Measurements from ENCODE around the gene ESPL1.

The ESPL1 gene

DNA sequence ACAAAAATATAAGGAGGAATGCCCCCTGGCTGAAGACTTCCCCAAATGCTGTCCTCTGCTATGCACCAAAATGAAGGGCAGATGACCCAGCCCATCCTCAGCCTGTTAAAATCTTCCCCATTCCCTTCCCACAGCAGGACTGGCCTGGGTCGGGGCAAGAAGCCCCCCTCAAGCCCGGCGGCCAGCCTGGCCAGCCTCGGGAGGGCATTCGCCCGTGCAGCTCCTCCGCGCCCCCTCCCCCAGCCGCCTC lies 36.5 kb upstream of the ESPL1 start:
- no peak for DNase-seq (ENCODE audit: low read depth in 2 of 2)

DNA sequence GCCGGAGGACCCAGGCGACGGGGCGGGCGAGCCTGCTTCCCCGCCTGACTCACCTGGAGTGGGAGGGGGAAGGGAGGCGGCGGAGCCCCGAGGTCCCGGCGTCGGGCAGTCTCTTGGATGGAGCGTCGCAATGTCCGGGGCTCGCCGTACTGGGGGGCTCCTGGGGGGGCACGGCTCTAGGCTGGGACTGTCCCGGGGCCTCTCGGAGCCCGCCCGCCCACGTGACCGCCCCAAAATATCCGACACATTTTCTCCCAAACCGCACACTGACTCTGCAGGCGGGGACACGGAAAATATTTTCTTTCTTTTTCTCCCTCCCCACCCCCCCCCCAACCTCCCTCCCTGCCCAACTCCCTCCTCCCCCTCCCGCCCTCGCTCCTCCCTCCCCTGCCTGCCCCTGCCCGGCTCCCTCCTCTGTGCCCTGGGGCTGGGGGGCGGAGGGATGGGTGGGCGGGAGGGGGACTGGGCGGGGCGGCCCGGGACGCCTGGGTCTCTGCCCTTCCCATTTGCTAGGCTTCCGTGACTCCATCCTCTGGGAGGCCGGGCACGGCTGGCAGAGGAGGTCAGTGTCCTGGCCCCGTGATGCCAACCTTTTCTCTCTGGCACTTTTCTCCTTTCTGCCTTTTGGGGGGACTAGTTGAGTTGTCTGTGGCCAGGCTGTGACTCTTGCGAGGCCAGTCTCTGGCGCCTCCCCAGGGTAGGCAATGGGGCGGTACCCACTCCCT lies 36.0 kb upstream of the ESPL1 start, which contains the start of gene RARG:
TSS of gene RARG (minus strand) at position 289 of the 725 bp plus-strand sequence. CDS start 4,664 bp downstream, outside the sequence.
- no peak for DNase-seq (ENCODE audit: low read depth in 2 of 2)

DNA sequence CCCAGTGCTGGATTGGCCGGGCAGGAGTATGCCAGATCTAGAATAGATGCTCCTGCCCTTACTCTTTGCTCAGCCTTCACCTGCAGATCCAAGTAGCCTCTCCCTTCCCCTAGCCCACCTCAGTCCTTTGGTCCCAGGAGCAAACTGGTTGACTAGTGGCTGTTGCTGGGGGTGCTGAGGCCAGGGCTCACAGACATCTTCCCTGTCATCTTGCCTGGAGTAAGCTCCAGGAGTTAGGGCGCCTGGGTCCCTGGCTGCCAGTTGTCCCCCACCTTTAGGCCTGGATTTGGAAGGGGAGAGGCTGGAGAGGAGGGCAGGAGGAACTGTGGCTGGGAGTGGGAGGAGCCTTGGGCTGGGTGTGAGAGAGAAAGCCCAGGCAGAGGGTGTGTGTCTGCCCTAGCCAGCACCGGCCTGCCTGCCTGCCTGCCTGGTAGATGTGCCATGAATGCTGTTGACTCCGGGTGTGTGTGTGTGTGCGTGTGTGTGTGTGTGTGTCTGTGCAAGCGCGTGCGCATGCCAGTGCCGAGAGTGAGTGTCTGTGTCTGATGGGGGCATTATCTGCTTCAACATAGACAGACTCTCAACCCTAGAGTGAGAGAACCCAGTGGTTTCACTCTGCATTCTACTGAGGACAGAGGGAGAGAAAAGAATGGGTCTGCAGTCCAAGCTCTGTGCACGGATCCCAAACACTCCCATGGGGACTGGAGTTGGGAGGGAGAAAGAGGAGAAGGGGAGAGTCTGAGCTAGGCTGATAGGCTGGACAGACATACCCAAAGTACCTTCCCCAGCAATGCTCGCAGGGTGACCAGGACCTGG lies 35.2 kb upstream of the ESPL1 start:
- no peak for DNase-seq (ENCODE audit: low read depth in 2 of 2)

DNA sequence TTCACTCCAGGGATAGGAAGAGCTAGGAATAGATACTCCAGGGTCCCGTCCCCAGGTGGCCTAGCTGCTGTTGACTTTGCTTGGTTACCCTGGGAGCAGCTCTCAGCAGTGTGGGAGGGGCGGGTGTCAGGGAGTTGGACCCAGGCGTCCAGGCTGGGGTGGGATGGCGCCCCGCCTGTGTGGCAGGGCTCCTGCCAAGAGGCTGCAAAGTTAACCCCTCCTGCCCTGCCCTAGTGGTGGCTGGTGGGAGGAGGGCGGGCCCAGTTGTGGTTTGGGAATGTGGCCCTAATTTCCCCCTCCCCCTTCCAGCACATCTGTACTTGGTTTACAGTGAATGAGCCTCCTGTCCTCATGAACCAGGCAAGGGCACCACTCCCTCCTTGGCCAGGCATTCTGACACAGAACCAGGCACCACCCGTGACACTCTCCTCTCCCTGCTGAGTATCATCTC lies 34.4 kb upstream of the ESPL1 start:
- no peak for DNase-seq (ENCODE audit: low read depth in 2 of 2)

DNA sequence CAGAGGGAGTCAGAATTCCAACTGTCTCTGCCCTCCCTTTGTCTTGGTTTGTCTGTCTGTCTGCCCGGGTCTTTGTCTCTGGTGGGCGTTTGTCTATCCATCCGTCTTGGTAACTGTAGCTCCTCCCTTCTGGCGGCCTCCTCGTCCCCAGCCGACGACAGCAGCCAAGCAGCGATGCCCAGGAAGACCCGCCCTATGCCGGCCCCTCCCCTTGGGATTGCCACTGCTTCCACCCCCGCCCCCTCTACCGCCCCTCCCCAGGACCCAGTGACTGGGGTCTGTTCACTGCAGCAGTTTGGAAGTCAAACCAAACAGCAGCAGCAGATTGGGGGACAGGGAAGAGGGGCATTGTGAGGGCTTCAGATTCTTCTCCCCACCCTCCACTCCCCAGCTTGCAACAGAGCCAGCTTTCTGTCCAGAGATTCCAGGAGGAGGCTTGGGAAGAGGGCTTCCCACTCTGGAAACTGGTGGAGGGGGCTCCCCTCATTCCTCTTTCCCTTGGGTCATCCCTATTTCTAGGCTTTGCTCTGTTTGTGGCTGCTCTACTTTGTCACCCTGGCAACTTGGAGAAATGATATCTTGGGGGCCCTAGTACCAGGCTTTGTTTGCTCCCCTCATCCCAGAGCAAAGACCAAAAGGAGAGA lies 33.7 kb upstream of the ESPL1 start:
- no peak for DNase-seq (ENCODE audit: low read depth in 2 of 2)

DNA sequence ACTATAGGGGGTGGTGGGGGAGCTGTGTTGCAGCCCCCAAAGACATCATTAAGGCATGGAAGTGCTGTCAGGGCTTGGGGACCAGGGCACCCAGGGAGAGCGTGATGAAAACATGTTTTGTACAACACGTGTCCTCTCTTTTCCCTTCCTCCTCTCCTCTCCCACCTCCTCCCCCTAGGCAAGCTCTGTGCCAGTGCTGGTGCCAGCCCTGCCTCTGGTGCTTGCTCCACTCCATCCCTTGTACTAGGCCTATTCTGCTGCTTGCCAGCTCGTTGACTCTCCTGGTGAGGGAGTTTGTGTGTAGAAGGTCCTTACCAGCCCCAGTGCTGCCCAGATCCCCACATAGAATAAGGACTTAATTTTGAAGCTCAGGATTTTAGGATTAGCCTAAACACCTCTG lies 32.9 kb upstream of the ESPL1 start:
- no peak for DNase-seq (ENCODE audit: low read depth in 2 of 2)

DNA sequence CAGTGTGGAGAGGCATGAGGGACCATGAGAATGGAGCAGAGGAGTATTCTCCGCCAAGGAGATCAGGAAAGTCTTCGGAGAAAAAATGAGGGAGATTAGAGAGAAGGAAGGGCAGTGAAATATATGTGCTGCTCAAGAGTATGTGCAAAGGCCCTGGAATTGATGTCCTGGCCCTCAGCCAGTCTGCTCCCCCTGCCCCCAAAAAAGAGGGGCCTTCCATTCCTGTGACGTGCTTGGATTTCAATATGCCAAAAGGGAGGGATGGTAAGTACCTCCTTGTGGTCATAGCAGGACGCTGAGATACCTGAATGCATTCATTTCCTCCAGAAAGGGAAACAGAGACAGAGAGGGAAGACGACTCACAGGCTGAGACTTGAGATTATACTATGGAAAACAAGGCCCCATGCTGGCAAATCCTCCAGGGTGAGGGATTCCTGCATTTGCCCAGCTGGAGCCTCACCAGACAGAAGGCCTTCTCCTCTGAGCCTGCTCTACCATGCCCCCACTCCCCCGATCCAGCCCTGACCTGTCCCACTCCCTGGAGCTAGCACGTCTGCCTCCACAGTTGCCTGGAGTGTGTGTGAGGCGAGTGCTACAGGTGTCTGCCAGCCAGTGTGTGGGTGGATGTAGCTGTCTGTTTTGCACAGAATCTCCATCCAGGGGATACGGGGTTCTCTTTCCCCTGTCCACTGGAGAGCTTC lies 32.2 kb upstream of the ESPL1 start:
- DNase-seq (ENCODE audit: low read depth in 2 of 2) = no peak

DNA sequence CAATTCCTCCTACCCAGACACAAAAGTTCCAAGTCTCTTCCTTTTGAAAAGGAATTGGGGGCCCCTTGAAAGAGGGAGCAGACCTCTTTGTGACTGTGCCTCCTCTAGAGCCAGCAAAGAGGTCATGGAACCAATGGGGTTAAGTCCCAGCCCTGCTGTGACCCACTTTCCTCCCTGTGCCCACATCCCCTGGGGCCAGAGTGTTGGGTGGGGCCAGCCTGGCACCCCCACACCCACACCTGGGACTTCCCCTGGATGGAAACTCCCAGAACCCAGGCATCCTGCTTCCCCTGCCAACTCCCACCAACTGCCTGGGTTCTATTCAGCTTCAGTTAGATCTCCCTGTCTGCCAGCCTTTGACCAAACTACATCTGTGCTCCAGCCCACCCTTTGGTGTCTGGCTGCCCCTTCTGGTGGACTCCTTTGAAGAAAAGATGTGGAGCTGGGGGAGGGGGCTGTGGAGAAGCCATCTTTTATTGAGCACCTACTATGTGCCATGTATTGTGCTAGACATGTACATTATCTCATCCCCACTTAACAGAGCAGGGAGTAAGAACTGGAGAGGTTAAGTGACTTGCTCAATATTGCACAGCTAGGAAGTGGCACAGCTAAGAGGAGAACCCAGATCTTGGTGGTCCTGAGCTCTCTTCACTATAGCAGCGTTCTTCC lies 31.5 kb upstream of the ESPL1 start:
- no peak for DNase-seq (ENCODE audit: low read depth in 2 of 2)

DNA sequence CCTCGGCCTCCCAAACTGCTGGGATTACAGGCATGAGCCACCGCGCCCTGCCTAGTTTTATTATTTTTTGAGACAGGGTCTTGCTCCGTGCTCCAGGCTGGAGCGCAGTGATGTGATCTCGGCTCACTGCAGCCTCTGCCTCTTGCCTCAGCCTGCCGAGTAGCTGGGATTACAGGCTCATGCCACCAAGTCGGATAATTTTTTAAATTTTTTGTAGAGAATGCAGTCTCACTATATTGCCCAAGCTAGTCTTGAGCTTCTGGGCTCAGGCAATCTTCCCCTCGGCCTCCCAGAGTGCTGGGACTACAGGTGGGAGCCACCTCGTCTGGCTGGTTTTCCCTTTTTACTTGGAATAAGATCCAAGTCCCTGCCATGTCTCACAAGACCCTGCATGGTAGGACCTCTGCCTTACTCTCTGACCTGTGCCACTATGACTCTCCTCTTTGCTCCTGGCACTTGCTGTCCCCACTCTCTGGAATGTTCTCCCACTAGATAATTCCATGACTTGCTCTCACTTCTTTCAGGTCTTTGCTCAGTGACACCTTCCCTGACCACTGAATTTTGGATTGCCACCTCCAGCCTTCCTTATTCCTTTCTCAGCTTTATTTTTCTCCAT lies 28.3 kb upstream of the ESPL1 start:
- no peak for DNase-seq (ENCODE audit: low read depth in 2 of 2)

DNA sequence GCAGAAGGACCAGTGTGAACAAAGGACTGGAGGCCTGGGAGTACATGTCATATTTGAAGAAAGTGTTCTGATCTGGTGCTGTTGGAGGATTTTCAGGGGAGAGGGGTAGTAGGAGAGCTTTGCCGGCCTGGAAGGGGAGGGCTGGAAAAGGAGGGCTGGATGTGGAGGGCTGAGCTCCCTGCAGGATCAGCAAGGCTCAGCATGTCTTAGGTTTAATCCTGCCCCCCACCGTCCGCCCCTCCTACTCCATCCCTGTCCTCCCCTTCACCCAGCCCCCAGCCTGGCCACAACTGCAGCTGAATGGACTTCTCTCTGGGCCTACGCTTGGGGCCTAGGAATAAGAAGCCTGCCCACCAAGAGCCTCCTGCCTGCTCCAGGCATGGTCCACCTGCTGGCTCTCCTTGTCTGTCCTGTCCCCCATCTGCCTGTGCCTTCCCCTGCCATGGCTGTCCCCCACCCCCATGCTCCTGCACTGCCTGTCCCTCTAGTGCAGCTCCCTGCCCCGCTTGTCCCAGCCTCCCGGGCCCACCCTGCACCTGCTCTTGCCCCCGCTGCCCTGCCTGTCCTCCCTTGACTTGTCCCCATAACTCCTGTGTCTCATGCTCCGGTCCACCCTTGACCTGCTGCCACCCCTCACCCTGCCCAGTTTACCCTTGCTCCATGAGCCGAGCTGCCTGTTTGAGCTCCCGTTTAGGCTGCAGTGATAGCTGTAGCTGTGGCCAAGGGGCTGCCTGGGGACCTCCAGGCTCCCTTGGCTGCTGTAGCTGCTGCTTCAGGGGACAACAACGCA lies 26.3 kb upstream of the ESPL1 start:
- DNase-seq (ENCODE audit: low read depth in 2 of 2) = no peak

DNA sequence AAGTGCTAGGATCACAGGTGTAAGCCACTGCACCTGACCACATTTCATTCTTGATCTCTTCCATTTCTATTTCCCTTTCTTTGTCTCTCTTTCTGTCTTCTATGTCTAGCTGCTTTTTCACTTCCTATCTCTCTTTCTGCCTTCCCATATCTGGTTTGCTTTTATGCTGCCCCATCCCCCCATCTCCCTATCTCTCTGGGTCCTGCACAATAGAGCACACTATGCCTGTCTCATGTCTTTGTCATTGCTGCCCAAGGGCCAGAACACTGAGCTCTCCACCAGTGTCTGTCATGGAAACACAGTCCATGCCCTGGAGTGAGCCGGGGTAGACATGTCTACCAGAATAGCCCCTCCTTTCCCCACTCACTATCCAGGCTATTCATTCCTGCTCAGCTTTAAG lies 23.8 kb upstream of the ESPL1 start:
- DNase-seq (ENCODE audit: low read depth in 2 of 2) = no peak

DNA sequence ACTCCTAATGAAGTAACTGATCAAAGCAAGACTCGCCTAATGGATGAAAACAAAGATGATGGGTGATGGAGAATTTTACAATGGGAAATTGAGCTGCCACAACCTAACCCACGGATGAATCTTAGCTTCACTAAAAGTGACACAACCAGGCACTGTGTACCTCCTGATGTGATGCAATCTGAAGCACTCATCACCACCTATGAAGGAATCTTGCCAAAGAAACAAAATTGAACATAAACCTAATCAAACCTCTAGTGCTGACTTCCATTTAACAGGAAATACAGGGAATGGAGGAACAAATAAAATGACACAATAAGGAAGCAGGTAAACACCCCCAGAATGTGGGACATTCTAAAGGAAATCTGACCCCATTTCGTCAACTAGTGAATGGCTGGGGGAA lies 22.8 kb upstream of the ESPL1 start:
- DNase-seq (ENCODE audit: low read depth in 2 of 2) = no peak

DNA sequence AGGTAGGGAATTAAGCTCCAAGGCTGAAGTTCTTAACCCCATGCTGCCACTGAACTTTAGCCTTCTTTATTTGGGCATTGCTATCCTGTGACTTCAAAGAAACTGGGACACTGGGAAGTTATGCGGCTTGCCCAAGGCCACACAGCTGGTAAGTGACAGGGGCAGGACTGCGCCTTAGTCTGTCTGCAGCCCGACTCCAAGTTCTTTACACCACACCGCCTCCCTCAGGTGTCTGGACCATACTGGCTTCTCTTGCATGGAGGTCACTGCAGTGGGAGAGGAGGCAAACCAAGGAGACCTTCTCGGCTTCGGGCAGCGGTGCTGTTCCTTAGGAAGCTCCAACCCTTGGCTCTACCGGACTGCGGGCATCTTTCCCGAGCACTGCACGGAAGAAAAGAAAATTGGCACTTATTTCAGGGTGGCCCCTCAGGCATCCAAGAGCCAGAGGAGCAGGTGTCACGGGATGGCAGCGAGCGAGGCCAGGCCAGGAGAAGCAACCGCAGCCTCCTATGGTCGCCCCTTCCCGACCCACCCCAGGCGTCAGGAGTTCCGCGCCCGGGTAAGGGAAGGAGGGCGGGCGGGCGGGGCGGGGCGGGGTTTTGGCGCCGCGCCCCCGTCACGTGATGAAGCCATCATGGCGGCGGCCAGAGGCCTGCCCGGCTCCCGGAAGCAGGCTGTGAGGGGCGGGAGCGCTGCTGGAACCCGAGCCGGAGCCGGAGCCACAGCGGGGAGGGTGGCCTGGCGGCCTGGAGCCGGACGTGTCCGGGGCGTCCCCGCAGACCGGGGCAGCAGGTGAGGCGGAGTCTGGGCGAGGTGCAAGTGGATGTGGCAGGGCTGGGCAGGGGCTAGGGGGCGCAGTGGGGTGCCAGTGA lies 16.4 kb upstream of the ESPL1 start:
- no peak for DNase-seq (ENCODE audit: low read depth in 2 of 2)

DNA sequence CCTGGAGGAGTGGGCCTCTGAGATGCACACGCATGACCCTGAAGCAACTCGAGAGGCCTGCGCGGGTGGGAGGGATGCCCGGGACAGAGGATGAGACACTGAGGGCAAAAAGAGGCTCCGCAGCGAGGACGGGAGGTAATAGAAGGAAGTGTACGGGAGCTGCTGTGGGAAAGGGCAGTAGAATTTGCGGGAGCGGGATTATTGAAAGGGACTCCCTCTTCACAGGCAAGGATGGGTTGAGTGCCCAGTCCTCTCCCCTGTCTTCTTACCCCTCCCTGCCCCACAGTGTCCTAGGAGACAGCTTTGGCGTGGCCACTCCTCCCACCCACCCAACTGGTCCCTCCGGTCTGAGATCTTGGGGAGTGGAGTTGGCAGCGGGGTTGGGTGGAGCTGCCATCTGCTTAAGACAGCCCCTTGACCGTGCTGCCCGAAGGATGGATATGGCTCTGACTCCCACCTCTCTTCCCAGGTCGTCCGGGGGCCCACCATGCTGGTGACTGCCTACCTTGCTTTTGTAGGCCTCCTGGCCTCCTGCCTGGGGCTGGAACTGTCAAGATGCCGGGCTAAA lies 15.7 kb upstream of the ESPL1 start:
- no peak for DNase-seq (ENCODE audit: low read depth in 2 of 2)

DNA sequence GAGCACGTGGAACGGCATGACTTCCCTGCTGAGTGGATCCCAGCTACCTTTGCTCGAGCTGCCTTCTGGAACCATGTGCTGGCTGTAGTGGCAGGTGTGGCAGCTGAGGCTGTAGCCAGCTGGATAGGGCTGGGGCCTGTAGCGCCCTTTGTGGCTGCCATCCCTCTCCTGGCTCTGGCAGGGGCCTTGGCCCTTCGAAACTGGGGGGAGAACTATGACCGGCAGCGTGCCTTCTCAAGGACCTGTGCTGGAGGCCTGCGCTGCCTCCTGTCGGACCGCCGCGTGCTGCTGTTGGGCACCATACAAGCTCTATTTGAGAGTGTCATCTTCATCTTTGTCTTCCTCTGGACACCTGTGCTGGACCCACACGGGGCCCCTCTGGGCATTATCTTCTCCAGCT lies 14.8 kb upstream of the ESPL1 start:
- no peak for DNase-seq (ENCODE audit: low read depth in 2 of 2)

DNA sequence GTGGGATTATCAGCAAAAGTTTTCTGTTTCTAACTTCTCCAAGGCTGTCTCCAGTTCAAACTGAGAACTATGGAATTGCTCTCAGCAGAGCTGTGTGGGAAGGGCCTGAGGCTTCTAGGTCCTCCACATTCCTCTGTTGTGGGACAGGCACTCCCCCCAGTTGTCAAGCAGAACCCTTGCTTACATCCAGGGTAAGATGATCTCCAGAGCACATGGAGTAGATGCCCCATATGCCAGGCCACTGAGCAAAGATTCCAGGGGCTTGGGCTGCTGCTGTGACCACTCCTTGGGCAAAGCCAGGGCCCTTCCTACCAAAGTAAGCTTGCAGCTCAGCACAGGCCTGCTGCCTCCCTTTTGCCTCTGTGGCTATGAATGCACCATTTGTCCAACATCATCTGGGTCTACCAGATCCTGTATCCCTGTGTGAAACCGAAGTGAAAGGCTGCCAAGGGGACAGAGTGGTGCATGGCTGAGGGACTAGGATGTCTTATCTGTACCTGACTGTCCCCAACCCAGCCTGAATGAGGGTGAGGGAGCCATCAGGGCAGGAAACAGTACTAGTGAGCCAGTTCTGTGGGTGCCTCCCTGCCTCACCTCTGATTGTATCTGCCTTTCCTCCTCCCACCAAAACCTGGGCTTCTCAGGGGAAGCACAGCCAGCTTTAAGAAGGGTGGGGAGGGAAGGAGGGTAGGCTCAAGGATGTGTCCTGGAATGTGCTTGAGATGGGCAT lies 13.1 kb upstream of the ESPL1 start:
- no peak for DNase-seq (ENCODE audit: low read depth in 2 of 2)

DNA sequence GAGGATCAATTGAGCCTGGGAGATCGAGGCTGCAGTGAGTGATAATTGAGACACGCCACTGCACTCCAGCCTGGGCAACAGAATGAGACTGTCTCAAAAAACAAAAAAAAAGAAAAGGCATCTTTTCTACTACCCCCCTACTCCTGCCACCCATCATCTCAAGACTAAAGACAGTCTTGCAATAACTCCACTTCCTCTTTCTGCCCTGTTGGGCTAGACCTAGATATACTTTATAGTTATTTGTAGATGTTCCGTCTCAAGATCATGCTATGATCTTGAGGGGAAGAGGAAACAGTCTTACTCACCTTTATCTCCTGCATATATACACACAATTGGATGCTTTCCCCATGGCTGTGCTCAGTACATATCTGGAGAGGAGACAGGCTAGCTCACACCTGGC lies 12.1 kb upstream of the ESPL1 start:
- DNase-seq (ENCODE audit: low read depth in 2 of 2) = no peak
